Measurements from ENCODE around the gene RERG. TPM values are rescaled to one million over a fixed set of nuclear protein-coding genes. Genes with fewer than 3 reads are reported as not detected.

RERG gene
- total and polyA plus RNA-seq, 2 experiments from 2014 or later: not detected

DNA sequence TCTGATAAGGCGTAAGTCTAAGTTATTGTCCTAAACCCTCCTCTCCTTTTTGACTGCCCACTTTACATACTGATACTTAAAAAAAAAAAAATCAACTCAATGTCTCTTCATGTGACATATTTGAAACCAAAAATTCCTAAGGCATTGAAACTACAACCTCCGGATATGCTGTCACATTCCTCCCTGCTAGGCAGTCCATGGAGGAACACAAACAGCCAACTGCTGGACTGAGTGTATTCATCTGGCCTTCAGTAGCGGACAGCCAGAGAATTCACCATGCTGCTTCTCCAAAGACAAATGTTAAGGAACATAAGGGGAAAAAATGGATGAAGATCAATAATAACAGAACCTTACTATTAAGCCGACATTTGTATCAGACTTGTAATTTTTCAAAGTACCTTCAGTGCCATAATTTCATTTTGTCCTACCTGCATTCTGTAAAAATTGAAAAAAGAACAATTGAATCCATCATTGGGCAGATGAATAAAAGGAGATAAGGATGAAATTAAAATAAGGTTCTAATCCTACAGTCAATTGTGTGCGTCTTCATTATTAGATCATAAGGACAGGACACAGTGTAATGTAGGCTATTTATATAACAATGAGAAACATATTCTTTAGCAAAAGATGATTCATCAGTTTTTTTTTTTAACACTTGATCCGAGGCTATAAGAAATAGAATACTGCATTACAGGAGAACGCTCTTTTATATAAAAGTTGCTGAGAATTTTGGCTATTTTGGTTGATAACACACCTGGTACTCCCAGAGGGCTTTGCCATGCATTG, 12.2 kb downstream of the RERG start:
- TF ChIP-seq EZH2 (IDR thresholded peaks at IDR 0.05; ENCODE audit: insufficient read depth, poor library complexity, severe bottlenecking): no peak
- TF ChIP-seq EZH2phosphoT487 (IDR thresholded peaks at IDR 0.05; ENCODE audit: insufficient read depth, low read depth): no peak
- Histone ChIP-seq H4K20me1 (ENCODE audit: insufficient read depth) (no peaks in the 10 kb centered on the region), H3K27ac (no peak overlapping the region), H3K9ac (no peak overlapping the region), H2AFZ (no peak overlapping the region), H3K36me3 (ENCODE audit: low read depth) (no peaks in the 10 kb centered on the region), H3K4me3 (no peak overlapping the region), H3K9me2 (ENCODE audit: insufficient read depth) (no peaks in the 10 kb centered on the region), H3K9me3 (ENCODE audit: low read depth) (no peaks in the 10 kb centered on the region), H3K79me2 (ENCODE audit: insufficient read depth) (no peaks in the 10 kb centered on the region), H3K27me3 (replicated peaks; ENCODE audit: insufficient read depth) (0 out of 2 replicates have a peak, but pooled peaks cover 20% of the 10 kb centered on the region), H3K4me2 (ENCODE audit: unreplicated experiment) (peak overlapping the region; percentile 6), H3F3A (ENCODE audit: insufficient read depth) (0 out of 2 replicates have a peak, but pooled peaks cover 7% of the 10 kb centered on the region), H3K4me1 (ENCODE audit: insufficient read depth) (peaks cover 14% of the 10 kb centered on the region)
- in situ Hi-C loops (cut with MboI): no loop called here
- WGBS, 2 experiments (ENCODE audit: low coverage in 1 of 2, low lambda C conversion rate in 2 of 2, missing lambda C conversion rate in 2 of 2): 62 to 68% methylated on average over 7 of the region's 7 CpGs
- DNase-seq: peak; percentile 26

DNA sequence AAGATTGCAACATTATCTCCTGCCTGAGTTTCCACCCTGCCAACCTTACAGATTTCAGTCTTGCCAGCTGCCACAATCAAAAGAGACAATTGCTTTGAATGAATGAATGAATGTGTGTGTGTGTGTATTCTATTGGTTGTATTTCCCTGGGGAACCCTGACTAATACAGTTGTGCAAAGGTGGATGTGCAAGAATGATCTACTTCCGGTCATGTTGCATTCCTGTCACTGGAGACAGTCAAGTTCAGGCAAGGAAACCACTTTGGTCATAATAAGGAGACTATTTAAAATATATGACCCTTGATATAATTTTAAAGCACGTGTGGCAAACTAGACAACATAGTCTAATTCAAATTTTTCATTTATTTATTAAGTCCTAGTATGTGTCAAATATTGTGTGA, 13.1 kb downstream of the RERG start:
- Histone ChIP-seq H3K4me3 (no peak overlapping the region), H3K36me3 (ENCODE audit: low read depth) (no peaks in the 10 kb centered on the region), H3K9me2 (ENCODE audit: insufficient read depth) (no peaks in the 10 kb centered on the region), H3K79me2 (ENCODE audit: insufficient read depth) (no peaks in the 10 kb centered on the region), H3K9ac (no peak overlapping the region), H3F3A (ENCODE audit: insufficient read depth) (0 out of 2 replicates have a peak, but pooled peaks cover 7% of the 10 kb centered on the region), H3K9me3 (ENCODE audit: low read depth) (no peaks in the 10 kb centered on the region), H4K20me1 (ENCODE audit: insufficient read depth) (no peaks in the 10 kb centered on the region), H3K4me1 (ENCODE audit: insufficient read depth) (peaks cover 14% of the 10 kb centered on the region), H2AFZ (no peak overlapping the region), H3K27ac (no peak overlapping the region), H3K27me3 (replicated peaks; ENCODE audit: insufficient read depth) (0 out of 2 replicates have a peak, but pooled peaks cover 14% of the 10 kb centered on the region), H3K4me2 (ENCODE audit: unreplicated experiment) (no peak overlapping the region)
- peak; percentile 42 for DNase-seq
- in situ Hi-C loops (cut with MboI): no loop called here
- 66 to 69% methylated on average over 2 of the region's 2 CpGs for WGBS, 2 experiments (ENCODE audit: low coverage in 1 of 2, low lambda C conversion rate in 2 of 2, missing lambda C conversion rate in 2 of 2)
- no peak for TF ChIP-seq EZH2phosphoT487 (IDR thresholded peaks at IDR 0.05; ENCODE audit: insufficient read depth, low read depth)
- no peak for TF ChIP-seq EZH2 (IDR thresholded peaks at IDR 0.05; ENCODE audit: insufficient read depth, poor library complexity, severe bottlenecking)

DNA sequence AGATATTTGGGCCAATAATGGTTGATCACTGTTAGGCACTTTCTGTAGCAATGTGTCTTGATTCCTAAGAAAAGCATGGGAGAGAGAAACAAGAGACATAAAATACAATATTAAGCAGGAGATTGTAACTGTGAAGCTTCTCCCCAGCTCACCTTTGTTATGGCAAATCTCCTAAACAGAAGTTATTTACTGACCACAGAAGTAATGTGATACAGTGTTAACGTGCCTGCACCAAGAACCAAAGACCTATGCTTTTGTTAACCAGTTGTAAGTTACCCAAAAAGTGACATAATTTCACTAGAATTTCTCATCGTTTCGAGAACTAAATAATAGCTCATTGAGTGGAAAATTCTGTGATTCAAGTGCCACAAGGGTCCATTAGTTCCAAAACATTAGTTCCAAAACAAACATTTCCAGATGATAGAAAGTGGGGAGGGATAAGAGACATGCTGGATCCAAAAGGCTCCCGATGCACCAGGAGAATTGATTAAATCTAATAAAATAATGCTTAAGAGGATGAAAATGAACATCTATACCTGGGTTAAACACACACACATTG, 14.3 kb downstream of the RERG start:
- Histone ChIP-seq H3K9me2 (ENCODE audit: insufficient read depth) (no peaks in the 10 kb centered on the region), H3K9ac (no peak overlapping the region), H3F3A (ENCODE audit: insufficient read depth) (0 out of 2 replicates have a peak, but pooled peaks cover 7% of the 10 kb centered on the region), H3K79me2 (ENCODE audit: insufficient read depth) (no peaks in the 10 kb centered on the region), H3K27ac (no peak overlapping the region), H3K36me3 (ENCODE audit: low read depth) (no peaks in the 10 kb centered on the region), H3K27me3 (replicated peaks; ENCODE audit: insufficient read depth) (0 out of 2 replicates have a peak, but pooled peaks cover 14% of the 10 kb centered on the region), H3K4me1 (ENCODE audit: insufficient read depth) (peaks cover 14% of the 10 kb centered on the region), H2AFZ (no peak overlapping the region), H4K20me1 (ENCODE audit: insufficient read depth) (no peaks in the 10 kb centered on the region), H3K4me2 (ENCODE audit: unreplicated experiment) (no peak overlapping the region), H3K9me3 (ENCODE audit: low read depth) (no peaks in the 10 kb centered on the region), H3K4me3 (no peak overlapping the region)
- no peak for DNase-seq
- no peak for TF ChIP-seq EZH2 (IDR thresholded peaks at IDR 0.05; ENCODE audit: insufficient read depth, poor library complexity, severe bottlenecking)
- TF ChIP-seq EZH2phosphoT487 (IDR thresholded peaks at IDR 0.05; ENCODE audit: insufficient read depth, low read depth): no peak
- WGBS, 2 experiments (ENCODE audit: low coverage in 1 of 2, low lambda C conversion rate in 2 of 2, missing lambda C conversion rate in 2 of 2): 5 to 6% methylated on average over 4 of the region's 4 CpGs
- in situ Hi-C loops (cut with MboI): no loop called here

DNA sequence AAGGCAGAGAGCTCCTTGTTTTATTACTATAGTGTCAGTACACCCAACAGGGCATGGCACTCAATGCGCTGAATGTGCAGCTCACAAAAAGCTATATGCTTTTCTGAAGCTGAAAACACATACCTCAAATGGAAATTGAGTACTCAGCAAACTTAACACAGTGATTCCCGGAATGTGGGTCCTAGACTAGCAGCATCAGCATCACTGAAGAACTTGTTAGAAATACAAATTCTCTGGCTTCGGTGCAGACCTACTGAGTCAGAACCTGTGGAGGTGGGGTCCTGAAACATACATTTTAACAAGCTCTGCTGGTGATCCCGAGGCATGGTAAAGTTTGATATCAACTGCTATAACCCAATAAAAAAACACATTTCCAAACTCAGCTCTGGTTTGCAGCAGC, 14.9 kb downstream of the RERG start:
- Histone ChIP-seq H3K4me3 (no peak overlapping the region), H2AFZ (no peak overlapping the region), H3K36me3 (ENCODE audit: low read depth) (no peaks in the 10 kb centered on the region), H3K27ac (no peak overlapping the region), H3K9me3 (ENCODE audit: low read depth) (no peaks in the 10 kb centered on the region), H4K20me1 (ENCODE audit: insufficient read depth) (no peaks in the 10 kb centered on the region), H3K27me3 (replicated peaks; ENCODE audit: insufficient read depth) (0 out of 2 replicates have a peak, but pooled peaks cover 14% of the 10 kb centered on the region), H3K4me2 (ENCODE audit: unreplicated experiment) (no peak overlapping the region), H3K79me2 (ENCODE audit: insufficient read depth) (no peaks in the 10 kb centered on the region), H3K4me1 (ENCODE audit: insufficient read depth) (peaks cover 14% of the 10 kb centered on the region), H3K9me2 (ENCODE audit: insufficient read depth) (no peaks in the 10 kb centered on the region), H3K9ac (no peak overlapping the region), H3F3A (ENCODE audit: insufficient read depth) (0 out of 2 replicates have a peak, but pooled peaks cover 7% of the 10 kb centered on the region)
- WGBS, 2 experiments (ENCODE audit: low coverage in 1 of 2, low lambda C conversion rate in 2 of 2, missing lambda C conversion rate in 2 of 2): 62 to 71% methylated on average over 4 of the region's 4 CpGs
- DNase-seq: no peak
- in situ Hi-C loops (cut with MboI): no loop called here
- TF ChIP-seq EZH2 (IDR thresholded peaks at IDR 0.05; ENCODE audit: insufficient read depth, poor library complexity, severe bottlenecking): no peak
- TF ChIP-seq EZH2phosphoT487 (IDR thresholded peaks at IDR 0.05; ENCODE audit: insufficient read depth, low read depth): no peak
